Astrocyte of the cerebellum (primary cell): ENCODE measurements around the gene AGA.

Experiments used
- DNase-seq: peaks from one replicate; pipeline ENCODE4 v3.0.0-alpha.2; 2011; ENCODE audit warnings: low read depth
- H3K4me3 ChIP-seq: 2 replicates; pipeline ENCODE4 v1.5.1; 2011; ENCODE audit warnings: mild to moderate bottlenecking, low read depth, low read length, moderate library complexity
- in situ Hi-C: cut with HindIII; loops from 2 replicates; pipeline ENCODE4 v1.10.0; 2017; ENCODE audit warnings: low sequenced_read_pairs
- TF ChIP-seq, protein P1 (sequence below): IDR thresholded peaks from 2 replicates; pipeline ENCODE4 v1.5.1; 2012; ENCODE audit warnings: low read length, low read depth, moderate library complexity, mild to moderate bottlenecking; ENCODE audit errors: missing control alignments

Gene AGA

DNA sequence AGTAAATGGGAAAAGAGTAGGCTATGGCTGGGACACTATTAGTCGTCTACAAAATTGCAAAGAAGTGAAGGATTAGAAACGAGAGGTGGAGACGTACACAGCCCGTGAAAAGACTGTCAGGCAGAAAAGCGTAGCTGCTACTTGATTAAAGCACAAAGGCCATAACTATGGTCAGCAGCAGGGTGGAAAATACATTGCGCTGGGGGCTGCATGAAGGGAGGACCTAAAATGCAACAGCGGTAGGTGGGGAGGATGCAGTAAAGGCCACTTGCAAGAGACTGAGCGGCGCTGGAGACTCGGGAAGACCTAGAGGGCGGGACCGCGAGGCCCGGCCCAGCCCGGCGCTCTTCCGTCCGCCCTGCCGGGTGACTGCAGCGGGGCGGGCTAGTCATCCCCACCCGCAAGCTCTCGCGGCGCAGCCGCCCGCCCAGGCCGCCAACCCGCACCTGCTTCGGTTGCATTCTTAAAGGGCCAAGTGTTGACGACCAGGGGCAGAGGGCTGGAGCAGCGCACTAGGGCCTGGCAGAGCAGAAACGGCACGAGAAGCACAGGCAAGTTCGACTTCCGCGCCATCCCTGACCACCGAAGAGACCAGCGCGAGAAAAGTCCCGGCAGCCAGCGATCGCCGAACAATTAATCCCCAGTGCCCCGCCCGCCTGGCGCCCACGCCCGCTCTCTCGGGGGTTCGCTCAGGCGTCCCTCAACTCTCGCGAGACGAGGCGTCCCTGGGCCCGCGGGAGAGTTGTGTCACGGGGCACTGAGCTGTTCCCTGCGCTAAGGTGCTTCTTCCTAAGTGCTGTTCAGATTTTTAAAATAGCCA, at the start of gene AGA:
Gene AGA, minus strand, starts transcription at position 635 of the 820 bp plus-strand sequence. Its CDS starts 62 bp downstream, at position 573.
- in situ Hi-C loops, result no loop called here
- TF ChIP-seq, protein P1, sequence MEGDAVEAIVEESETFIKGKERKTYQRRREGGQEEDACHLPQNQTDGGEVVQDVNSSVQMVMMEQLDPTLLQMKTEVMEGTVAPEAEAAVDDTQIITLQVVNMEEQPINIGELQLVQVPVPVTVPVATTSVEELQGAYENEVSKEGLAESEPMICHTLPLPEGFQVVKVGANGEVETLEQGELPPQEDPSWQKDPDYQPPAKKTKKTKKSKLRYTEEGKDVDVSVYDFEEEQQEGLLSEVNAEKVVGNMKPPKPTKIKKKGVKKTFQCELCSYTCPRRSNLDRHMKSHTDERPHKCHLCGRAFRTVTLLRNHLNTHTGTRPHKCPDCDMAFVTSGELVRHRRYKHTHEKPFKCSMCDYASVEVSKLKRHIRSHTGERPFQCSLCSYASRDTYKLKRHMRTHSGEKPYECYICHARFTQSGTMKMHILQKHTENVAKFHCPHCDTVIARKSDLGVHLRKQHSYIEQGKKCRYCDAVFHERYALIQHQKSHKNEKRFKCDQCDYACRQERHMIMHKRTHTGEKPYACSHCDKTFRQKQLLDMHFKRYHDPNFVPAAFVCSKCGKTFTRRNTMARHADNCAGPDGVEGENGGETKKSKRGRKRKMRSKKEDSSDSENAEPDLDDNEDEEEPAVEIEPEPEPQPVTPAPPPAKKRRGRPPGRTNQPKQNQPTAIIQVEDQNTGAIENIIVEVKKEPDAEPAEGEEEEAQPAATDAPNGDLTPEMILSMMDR, result no peak
- H3K4me3 ChIP-seq, result peak within 1 kb of the TSS; percentile 53

DNA sequence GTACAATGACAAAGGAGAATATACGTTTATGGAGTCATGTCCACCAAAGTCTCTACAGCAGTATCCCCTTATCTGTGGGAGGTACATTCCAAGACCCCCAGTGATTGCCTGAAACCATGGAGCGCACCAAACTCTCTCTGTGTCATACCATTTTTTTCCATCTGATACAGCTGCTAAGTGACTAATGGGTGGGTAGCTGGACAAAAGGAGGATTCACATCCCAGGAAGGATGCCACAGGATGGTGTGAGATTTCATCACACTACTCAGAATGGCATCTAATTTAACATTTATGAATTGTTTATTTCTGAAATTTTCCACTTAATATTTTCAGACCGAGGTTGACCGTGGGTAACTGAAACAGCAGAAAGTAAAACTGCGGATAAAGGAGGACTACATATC, 49.8 kb upstream of the AGA start:
- H3K4me3 ChIP-seq, result no peak overlapping the region
- no peak for DNase-seq
- in situ Hi-C loops, result no loop called here
- TF ChIP-seq, protein P1, result no peak

More for the DNA sequence above, at the start of gene AGA:
- DNase-seq, result peak; percentile 83

DNA sequence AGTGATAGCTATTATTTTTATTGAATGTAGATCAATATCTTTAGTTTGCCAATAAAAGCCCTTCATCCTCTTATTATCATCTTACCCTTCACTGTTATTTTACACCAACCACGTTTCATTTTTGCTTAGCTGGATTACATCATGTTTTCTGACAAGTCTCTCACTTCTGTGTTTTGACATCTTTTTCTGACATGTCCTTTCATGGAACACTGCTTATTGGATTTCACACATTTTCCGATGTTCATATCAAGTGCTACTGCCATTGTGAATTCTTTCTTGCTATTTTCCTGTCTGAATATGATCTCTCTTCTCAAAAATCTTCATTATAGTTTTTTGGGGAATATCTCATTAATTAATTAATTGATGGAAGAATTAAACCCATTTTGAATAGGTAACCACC, 48.5 kb upstream of the AGA start:
- TF ChIP-seq, protein P1, result no peak

DNA sequence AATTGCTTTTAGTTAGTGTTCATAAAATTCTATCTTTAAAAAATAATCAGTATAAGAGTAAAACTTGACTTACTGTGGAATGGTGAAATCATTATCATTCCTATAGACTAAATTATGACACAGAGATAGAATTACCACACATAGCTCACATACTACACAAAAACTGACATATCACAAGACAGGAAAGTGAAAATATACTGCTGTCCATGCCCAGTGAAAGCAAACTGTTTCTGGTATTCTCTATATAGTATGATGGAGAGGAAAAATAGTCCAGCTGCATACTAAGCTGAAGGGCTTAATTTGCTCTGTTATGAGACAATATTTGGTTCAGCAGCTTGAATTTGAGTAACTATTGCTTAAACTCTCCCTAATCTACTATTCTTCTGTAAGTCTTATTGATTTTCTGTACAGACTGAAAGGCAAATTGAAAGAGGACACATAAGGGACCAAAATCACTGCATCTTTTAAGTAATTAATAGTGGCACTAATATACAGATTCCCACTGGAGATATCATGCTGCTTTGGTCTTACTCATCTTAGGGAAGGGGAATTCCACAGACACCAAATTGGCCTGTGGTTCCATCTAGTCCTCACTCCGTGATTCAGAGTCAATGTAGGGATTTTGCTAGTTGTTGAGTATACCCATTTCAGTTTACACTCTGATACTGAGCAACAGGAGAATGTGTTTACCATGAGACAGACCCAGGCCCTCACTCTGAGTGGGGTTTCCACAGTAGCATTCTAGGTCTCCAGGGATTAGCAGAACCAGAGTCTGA, 47.4 kb upstream of the AGA start:
- no peak for DNase-seq
- H3K4me3 ChIP-seq, result no peak overlapping the region
- TF ChIP-seq, protein P1, result no peak
- in situ Hi-C loops, result no loop called here

More for the DNA sequence above, 48.5 kb upstream of the AGA start:
- in situ Hi-C loops, result no loop called here
- no peak for DNase-seq
- no peak overlapping the region for H3K4me3 ChIP-seq

DNA sequence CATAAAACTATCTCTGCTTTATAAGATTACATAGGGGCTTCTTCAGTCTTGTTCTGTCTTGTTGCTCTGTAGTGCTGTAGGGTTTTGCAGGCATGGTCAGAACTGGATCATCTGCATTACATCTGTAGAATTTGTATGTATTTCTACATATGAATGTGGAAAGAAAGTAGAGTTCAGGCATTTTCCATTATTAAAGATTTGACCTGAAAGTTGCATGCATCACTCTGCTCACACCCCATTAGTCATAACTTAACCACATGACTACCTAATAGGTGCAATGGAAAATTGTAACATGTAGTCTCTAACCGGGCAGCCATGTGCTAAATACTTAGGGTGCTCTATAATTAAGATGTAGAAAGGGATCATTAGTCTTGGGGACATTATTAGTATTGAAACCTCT, 45.7 kb upstream of the AGA start:
- no peak overlapping the region for H3K4me3 ChIP-seq
- in situ Hi-C loops, result no loop called here
- TF ChIP-seq, protein P1, result no peak
- no peak for DNase-seq

DNA sequence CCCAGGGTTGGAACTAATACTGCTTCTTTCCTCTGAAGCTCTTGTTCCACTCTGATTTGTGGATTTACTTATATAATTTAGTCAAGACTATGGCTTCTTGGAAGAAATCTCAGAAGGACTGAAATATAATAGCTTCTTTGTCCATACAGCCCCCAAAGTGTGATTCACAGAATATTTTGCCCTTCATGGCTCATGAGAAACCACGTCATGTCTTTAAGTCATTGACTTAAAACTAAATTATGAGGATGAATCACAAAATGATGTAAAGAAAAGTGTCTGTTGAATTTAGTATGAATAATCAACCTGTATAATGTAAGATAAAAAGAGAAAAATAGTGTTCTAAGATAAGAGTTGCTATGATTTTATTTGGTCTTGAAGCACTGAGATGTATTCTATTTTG, 43.3 kb upstream of the AGA start:
- in situ Hi-C loops, result no loop called here
- no peak for DNase-seq
- no peak overlapping the region for H3K4me3 ChIP-seq
- TF ChIP-seq, protein P1, result no peak
